G401.6 (cell line): ENCODE data around the gene ERCC3.

Experiments
- FAIRE-seq: peaks from 2 replicates; lab custom pipeline; 2012; peaks lifted over from hg19 to GRCh38; lab: Jason Lieb, UNC

The ERCC3 gene

GRCh38 chr2:127293748-127294562, at the start of gene ERCC3:
ERCC3 (minus strand) TSS chr2:127294144; CDS start chr2:127294081, 63 bp downstream.
- no peak for FAIRE-seq

GRCh38 chr2:127343277-127343676, 49.3 kb upstream of the ERCC3 start:
- FAIRE-seq: no peak

- no peak for FAIRE-seq
These were observed 48.2 kb upstream of the ERCC3 start for GRCh38 chr2:127342101-127342500.

GRCh38 chr2:127332335-127332734, 38.4 kb upstream of the ERCC3 start:
- FAIRE-seq: no peak

GRCh38 chr2:127330753-127331152, 36.8 kb upstream of the ERCC3 start:
- peak; percentile 28 for FAIRE-seq

- FAIRE-seq: peak; percentile 76
These were observed 32.5 kb upstream of the ERCC3 start for GRCh38 chr2:127326289-127326945.

- peak; percentile 93 for FAIRE-seq
These were observed 30.7 kb upstream of the ERCC3 start for GRCh38 chr2:127324635-127325034.

GRCh38 chr2:127321303-127321702, 27.4 kb upstream of the ERCC3 start:
- FAIRE-seq: no peak

- FAIRE-seq: no peak
These were observed 26.8 kb upstream of the ERCC3 start for GRCh38 chr2:127320586-127321275.

- FAIRE-seq: no peak
These were observed 26.1 kb upstream of the ERCC3 start for GRCh38 chr2:127320067-127320466.

GRCh38 chr2:127314193-127314988, 20.4 kb upstream of the ERCC3 start:
- no peak for FAIRE-seq

- no peak for FAIRE-seq
These were observed 19.5 kb upstream of the ERCC3 start for GRCh38 chr2:127313406-127313805.

GRCh38 chr2:127310980-127311379, 17.0 kb upstream of the ERCC3 start:
- no peak for FAIRE-seq

- FAIRE-seq: no peak
These were observed 15.5 kb upstream of the ERCC3 start for GRCh38 chr2:127309468-127309867.

- no peak for FAIRE-seq
These were observed 14.7 kb upstream of the ERCC3 start for GRCh38 chr2:127308586-127309138.

- FAIRE-seq: no peak
These were observed 12.1 kb upstream of the ERCC3 start for GRCh38 chr2:127305990-127306585.

GRCh38 chr2:127302168-127302567, 8.2 kb upstream of the ERCC3 start:
- FAIRE-seq: no peak

- FAIRE-seq: no peak
These were observed 577 bp downstream of the ERCC3 start for GRCh38 chr2:127293386-127293747.

GRCh38 chr2:127288274-127288673, 5.7 kb downstream of the ERCC3 start:
- no peak for FAIRE-seq

GRCh38 chr2:127283275-127283674, 10.7 kb downstream of the ERCC3 start:
- no peak for FAIRE-seq

- no peak for FAIRE-seq
These were observed 13.3 kb downstream of the ERCC3 start for GRCh38 chr2:127280693-127281092.

- no peak for FAIRE-seq
These were observed 14.2 kb downstream of the ERCC3 start for GRCh38 chr2:127279781-127280180.
